Stimulated activated CD8-positive, alpha-beta memory T cell treated with anti-CD3 and anti-CD28 coated beads, Interleukin-12 subunit alpha, Interleukin-12 subunit beta, amount 100 ng/mL, for 1 hour (primary cell): ENCODE data around the gene DPH1.

ENCODE experiments used
- DNase-seq: peaks from one replicate; pipeline ENCODE4 v3.0.0-alpha.2; 2020; ENCODE audit warnings: low read depth

The DPH1 gene

DNA sequence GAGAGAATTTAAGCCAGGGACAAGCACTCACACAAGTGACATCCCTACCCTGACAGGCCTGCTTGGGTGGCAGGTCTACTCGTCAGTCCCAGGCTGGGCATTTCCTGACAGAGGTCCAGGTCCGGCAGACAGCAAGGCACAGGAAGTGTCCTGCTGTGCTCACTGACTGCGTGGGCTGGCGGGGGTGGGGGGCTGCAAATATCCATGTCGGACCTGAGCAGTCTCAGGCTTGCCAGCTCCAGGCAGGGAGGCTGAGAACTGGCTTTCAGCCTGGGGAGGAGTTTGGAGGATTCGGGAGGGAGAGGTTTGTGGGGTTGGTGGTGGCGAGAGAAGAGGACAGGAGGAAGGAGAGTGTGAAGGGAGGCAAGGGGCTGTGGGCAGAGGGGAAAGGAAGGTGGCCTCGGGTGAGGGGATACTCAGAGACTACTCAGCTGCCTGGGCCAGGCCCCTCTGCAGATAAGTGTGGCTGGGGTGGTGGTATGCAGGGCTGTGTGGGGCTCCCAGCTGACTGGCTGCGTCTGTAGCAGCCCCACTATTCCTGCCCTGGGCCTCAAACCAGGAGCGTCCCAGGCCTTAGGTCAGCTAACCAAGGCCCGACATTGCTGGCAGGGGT lies 32.7 kb downstream of the DPH1 start:
- no peak for DNase-seq

DNA sequence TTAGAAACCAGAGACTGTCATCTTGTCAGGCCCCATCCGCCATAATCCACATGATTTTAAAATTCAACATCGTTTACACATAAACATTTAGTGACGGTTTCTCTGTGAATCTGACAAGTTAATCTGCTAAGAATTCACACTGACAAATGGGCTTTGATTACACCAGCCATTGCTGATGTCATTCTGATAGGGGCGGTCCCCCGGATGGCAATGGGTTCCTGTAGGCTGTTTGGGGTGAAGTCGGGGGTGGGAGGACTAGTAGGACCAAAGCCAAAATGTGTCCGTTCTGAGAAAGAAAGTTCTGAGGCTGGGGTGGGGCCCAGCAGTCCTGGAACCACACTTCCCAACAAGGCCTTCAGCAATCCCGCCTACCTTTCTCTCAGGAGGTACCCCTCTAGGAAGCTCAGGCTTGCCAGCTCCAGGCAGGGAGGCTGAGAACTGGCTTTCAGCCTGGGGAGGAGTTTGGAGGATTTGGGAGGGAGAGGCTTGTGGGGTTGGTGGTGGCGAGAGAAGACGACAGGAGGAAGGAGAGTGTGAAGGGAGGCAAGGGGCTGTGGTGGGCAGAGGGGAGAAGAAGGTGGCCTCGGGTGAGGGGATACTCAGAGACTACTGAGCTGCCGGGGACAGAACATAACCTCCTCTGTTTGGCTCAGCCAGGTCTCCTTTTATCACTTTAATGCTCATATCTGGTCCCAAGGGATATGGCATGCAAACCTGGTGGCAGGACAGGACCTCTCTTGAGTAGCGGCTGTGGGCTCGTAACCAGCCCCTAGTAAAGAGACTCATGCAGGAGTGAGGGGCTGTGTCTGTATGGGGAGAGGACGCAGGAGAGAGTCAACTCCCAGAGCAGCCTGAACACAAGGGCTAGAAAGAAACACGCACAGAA lies 33.6 kb downstream of the DPH1 start:
- DNase-seq, result no peak

DNA sequence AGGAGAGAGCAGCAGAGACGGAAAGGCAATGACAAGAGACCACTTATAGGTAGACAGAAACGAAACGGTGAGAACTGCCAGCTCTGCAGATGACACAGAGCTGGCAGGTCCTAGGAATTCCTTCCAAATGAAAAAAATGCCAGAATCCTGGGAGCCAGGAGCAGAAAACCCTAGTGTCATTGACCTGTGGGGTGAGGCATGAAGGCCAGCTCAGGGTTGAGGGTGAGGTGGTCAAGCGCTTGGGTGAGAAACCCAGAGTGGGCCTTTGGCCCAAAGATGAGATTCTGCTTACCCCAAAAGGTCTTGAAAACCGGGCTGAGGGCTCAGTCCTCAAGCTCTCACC lies 34.2 kb downstream of the DPH1 start:
- no peak for DNase-seq

DNA sequence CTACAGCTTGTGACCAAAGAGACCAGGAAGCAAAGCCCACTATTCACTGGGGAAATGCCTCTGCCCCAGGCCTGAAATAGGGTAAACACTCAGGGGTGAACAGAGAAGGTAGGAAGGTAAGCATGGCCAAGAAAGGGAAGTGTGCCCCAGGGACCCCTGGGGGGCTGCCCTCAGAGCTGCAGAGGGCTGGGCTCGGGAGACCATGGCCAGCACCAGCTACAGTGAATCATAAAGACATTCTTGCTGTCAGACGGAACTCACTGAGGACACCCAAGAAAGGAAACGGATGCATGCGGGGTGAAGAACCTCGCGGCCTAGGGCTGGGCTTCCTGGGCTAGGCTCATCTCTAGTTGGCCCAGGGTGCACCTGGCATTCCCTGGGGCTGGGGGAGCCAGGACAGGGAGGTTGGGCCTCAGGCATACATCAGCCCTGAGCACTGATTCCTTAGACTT lies 34.6 kb downstream of the DPH1 start:
- no peak for DNase-seq

- DNase-seq, result no peak
Observed at GRCh38 chr17:2064980-2065785, 35.2 kb downstream of the DPH1 start.

- no peak for DNase-seq
Observed at GRCh38 chr17:2065949-2066400, 36.0 kb downstream of the DPH1 start.

DNA sequence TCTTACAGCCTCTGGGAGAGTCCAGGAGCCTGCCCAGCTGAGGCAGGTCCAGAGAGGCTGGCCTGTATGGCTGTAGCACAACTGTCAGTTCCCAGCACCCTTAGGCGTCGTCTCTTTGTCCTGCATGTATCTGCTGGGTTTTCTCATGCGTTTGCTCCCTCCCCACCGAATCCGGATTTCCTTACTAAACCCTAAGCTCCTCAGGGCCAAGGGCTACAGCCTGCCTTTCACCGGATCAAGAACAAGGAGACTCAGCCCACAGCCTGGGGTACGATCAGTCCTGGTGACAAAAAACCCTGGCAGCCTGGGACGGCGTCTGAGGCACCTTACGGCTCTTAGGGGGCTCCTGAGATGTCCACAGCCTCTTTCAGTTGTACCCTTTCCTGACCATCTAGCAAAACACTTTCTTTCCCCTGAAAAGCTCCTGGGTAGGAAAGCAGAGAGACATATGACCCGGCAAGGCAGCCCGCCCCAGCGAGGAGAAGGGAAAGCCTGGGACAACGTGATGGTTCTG lies 37.2 kb downstream of the DPH1 start:
- DNase-seq, result no peak

GRCh38 chr17:2067608-2068024 lies 37.7 kb downstream of the DPH1 start:
- no peak for DNase-seq

DNA sequence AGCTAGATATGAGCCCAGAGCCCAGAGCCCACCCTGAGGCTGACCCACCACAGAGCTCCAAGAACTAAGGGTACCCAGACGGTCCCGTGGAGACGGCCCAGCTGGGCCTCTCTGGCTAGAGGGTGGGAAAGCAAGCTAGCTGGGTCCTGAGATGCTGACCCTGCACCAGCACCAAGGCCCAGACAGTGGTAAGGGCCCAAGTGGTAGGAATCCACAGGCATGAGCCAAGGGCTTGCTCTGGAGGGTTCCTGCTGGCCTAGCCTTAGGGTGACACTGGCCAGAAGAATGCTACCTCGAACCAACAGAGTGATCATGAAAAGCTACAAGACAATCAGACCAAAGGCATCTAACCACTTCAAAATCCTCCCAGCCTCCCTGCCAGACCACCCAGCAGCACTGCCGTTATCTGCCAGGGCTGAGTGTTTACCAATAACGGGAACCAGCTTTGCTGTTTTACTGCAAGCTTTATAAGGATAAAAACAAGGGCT lies 38.1 kb downstream of the DPH1 start:
- DNase-seq, result no peak

DNA sequence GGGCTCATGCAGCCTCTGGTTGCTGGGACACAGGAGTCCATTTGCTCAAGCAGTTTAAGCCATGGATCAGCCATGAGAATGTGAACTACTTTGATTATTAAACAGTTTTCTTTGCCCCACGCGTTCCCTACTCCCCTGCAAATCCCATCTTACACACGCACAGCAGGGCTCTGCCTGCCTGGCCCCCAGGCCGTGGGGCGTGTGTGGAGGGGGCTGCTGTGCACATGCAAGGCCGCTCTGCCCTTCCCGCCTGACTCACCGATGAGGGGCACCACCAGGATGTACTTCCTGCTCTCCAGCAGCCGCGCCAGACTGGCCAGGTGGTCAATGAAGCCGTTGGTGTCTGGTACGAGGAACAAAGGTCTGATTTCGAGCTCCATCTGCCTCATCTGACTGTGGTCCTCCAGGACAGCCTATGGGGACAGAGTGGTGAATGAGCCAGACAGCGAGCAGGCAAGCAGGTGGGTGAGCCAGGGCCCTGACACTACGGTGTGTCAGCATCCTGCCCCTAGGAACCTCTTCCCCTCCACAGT lies 38.6 kb downstream of the DPH1 start:
- DNase-seq, result no peak

- DNase-seq, result no peak
Observed at GRCh38 chr17:2070241-2071023, 40.5 kb downstream of the DPH1 start.

DNA sequence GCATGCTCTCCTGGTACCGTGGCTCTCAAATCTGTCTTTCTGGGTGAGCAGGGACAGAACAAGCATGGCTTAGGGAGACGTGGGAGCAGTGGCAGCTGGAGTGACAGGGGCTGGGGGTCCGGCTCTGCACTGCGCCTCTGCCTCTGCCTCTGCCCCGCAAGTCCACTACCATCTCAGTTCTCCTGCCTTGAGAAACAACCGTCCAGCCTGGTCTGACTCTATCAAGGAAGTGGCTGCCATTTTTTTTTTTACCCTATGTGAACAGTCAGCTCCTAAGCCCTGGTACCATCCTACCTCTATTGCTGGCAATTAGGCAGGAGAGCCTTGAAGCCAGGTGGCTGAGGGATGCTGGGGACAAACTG lies 41.1 kb downstream of the DPH1 start:
- no peak for DNase-seq

DNA sequence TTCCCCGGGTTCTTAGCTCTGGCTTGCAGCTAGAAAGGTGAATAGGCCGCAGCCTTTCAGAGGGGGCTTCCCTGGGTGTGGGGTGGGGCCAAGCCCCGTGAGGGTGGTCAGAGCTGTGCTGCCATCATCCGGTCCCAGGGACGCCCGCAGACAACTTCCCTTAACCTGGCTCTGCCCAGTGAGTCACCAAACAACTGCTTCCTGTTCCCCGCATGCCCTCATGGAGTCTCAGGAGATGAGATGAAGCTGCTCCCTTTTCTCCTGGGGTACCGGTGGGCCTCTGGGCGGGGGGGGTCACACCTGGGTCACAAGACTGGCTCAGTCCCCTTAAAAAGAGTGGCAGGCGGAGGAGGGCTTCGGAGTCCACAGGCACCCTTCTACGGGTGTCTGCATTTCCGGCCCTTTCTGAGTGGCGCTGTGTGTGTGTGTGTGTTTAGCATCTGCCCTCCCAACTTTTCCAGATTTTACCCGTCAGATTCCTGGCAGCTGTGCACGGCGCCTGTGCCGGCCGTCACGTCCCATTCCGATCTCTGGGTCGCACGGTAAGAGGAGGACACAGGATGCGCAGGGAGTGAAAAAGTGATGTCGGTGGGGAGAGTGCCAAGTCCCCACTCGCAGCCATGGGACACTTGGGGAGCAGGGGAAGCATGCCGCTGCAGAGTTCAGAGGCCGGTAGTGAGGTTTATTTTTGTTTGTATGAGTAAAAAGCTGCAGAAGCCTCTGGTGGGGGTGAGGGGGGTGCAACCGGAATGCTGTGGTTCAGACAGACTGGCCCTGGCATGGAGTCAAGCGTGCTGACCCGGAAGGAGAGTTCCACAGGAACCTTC lies 41.7 kb downstream of the DPH1 start:
- DNase-seq, result no peak

GRCh38 chr17:2074919-2075318 lies 45.0 kb downstream of the DPH1 start:
- no peak for DNase-seq

- no peak for DNase-seq
Observed at GRCh38 chr17:2075336-2076086, 45.6 kb downstream of the DPH1 start.

GRCh38 chr17:2076087-2076984 lies 46.4 kb downstream of the DPH1 start:
- no peak for DNase-seq

- DNase-seq, result no peak
Observed at GRCh38 chr17:2077040-2077439, 47.1 kb downstream of the DPH1 start.

GRCh38 chr17:2081564-2081963 lies 51.6 kb downstream of the DPH1 start:
- no peak for DNase-seq
